CD4-positive, CD25-positive, alpha-beta regulatory T cell (primary cell): Measurements from ENCODE around the gene RASGRP3. TPM values are rescaled to one million over a fixed set of nuclear protein-coding genes. Genes with fewer than 3 reads are reported as not detected.
A peak's percentile ranks its signal among the peaks of the same experiment; 100 is the strongest.

ENCODE experiments used
- ATAC-seq, 2 donors: fragments of 150-1000 bp; cut with Tn5 transposase; one replicate each; pipeline ENCODE4 v1.10.0; 2021; ENCODE audit warnings: low read depth in 2 of 2, moderate number of reproducible peaks in 2 of 2, moderate library complexity in 1 of 2
- DNase-seq, 3 donors: peaks; one replicate each; pipeline versions ENCODE4 v3.0.0 to v3.0.0-alpha.2; 2012 to 2022; ENCODE audit warnings: mixed read lengths in 1 of 3
- H3K27ac ChIP-seq: one replicate; pipeline ENCODE4 v1.7.0; 2013; ENCODE audit warnings: mild to moderate bottlenecking, low read length; ENCODE audit not compliant: insufficient read depth, poor library complexity, severe bottlenecking
- H3K27me3 ChIP-seq: one replicate; pipeline ENCODE4 v1.7.0; 2013; ENCODE audit warnings: low read length; ENCODE audit not compliant: control insufficient read depth, insufficient read depth
- H3K36me3 ChIP-seq: one replicate; pipeline ENCODE4 v1.7.0; 2013; ENCODE audit warnings: mild to moderate bottlenecking, low read length, moderate library complexity; ENCODE audit not compliant: control insufficient read depth, insufficient read depth
- H3K4me1 ChIP-seq: 2 replicates; pipeline ENCODE4 v1.7.0; 2013; ENCODE audit warnings: mild to moderate bottlenecking, low read length; ENCODE audit not compliant: insufficient read depth, control insufficient read depth, poor library complexity, severe bottlenecking
- H3K4me3 ChIP-seq: one replicate; pipeline ENCODE4 v1.7.0; 2013; ENCODE audit warnings: low read depth, mild to moderate bottlenecking, low read length, moderate library complexity
- H3K9me3 ChIP-seq, 2 experiments: 1 replicate in 1 of 2; 2 replicates in 1 of 2; pipeline ENCODE4 v1.7.0; 2013; ENCODE audit warnings: low read length in 2 of 2, mild to moderate bottlenecking in 1 of 2, moderate library complexity in 1 of 2; ENCODE audit not compliant: control insufficient read depth in 2 of 2
- H3K27ac Mint-ChIP-seq, 3 donors: one replicate each; pipeline ENCODE4 v1.8.0; 2020 to 2022; ENCODE audit warnings: mild to moderate bottlenecking in 3 of 3, mixed read lengths in 3 of 3, moderate library complexity in 2 of 3
- H3K27me3 Mint-ChIP-seq: one replicate; pipeline ENCODE4 v1.8.0; 2022; ENCODE audit warnings: mild to moderate bottlenecking, mixed read lengths
- H3K36me3 Mint-ChIP-seq: one replicate; pipeline ENCODE4 v1.8.0; 2020; ENCODE audit warnings: mixed read lengths
- H3K4me1 Mint-ChIP-seq, 4 donors: one replicate each; pipeline ENCODE4 v1.8.0; 2020 to 2022; ENCODE audit warnings: mixed read lengths in 4 of 4, mild to moderate bottlenecking in 1 of 4
- H3K4me3 Mint-ChIP-seq, 4 donors: one replicate each; pipeline ENCODE4 v1.8.0; 2020 to 2022; ENCODE audit warnings: mild to moderate bottlenecking in 4 of 4, mixed read lengths in 4 of 4, moderate library complexity in 3 of 4
- H3K9me3 Mint-ChIP-seq, 7 donors: one replicate each; pipeline ENCODE4 v1.8.0; 2020 to 2022; ENCODE audit warnings: mixed read lengths in 7 of 7, mild to moderate bottlenecking in 3 of 7, moderate library complexity in 2 of 7
- polyA plus RNA-seq, 4 donors: library from polyadenylated mRNA; unstranded; fragments of 300-500 nt; fragmentation: Illumina TruSeq; gene quantifications; one replicate each; pipeline ENCODE4 v1.2.3, GENCODE V29; 2021
- total RNA-seq: library from RNA; stranded (reverse); gene quantifications from one replicate; pipeline ENCODE4 v1.2.3, GENCODE V29; 2022

RASGRP3 gene
- total and polyA plus RNA-seq, 5 donors from 2014 or later: 2.8 to 9.1 (median 4.8) TPM

DNA sequence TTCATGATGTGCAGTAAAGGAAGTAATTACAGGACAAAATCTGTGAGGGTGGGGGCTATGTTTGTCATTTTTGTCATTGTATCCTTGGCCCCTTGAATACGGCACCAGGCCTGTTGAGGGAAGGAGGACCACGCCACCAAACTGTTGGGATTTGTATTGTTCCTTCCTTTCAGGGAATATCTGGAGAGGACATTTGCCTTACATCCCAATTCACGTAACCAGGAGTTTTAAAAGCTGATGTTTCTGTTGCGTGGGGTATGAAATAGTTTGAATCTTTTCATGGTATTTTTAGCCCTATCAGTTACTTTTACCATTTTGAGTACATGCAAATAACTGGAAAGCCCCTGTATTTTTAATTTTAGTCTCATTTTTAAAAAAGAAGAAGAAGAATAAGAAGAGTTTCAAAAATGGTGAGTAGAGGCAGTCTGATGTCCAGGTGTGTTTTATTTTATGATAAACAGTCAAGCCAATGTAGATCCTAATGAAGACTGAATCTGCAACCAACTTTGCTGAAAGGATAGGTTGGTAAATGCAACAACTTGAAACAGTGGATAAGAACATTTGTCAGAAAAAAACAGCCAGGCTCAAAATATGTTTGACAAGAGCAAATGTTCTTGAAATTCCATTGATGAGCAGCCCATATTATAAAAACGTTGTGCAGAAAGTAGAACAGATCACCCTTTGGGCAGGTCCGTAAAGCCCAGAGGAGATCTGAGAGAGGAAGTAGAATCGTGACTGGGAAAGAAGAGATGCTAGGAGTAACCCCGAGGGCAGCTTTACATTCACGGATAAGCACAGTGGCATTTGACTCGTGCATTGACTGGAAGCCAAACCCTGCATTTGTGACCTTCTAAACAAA, 54.5 kb downstream of the RASGRP3 start:
- Mint-ChIP-seq H3K4me1 (peaks cover 0 to 7% (median 4%) of the 10 kb centered on the region in 4 donors), H3K27ac (peak overlapping the region in 1 of 3 donors; percentile 61), H3K27me3 (no peaks in the 10 kb centered on the region), H3K4me3 (no peak overlapping the region), H3K36me3 (peaks cover 23% of the 10 kb centered on the region), H3K9me3 (no peaks in the 10 kb centered on the region)
- H3K4me3 ChIP-seq: no peak overlapping the region
- no peaks in the 10 kb centered on the region for H3K9me3 ChIP-seq
- no peaks in the 10 kb centered on the region for H3K4me1 ChIP-seq
- DNase-seq: no peak
- no peak overlapping the region for H3K27ac ChIP-seq
- no peaks in the 10 kb centered on the region for H3K36me3 ChIP-seq
- ATAC-seq: no peak
- no peaks in the 10 kb centered on the region for H3K27me3 ChIP-seq

- Mint-ChIP-seq H3K27ac (no peak overlapping the region), H3K36me3 (peaks cover 23% of the 10 kb centered on the region), H3K9me3 (no peaks in the 10 kb centered on the region), H3K27me3 (no peaks in the 10 kb centered on the region), H3K4me3 (no peak overlapping the region), H3K4me1 (peaks cover 0 to 1% (median under 1%) of the 10 kb centered on the region in 4 donors)
- no peak for ATAC-seq
- no peaks in the 10 kb centered on the region for H3K27me3 ChIP-seq
- no peaks in the 10 kb centered on the region for H3K4me1 ChIP-seq
- no peak overlapping the region for H3K4me3 ChIP-seq
- no peak for DNase-seq
- no peaks in the 10 kb centered on the region for H3K36me3 ChIP-seq
- H3K27ac ChIP-seq: no peak overlapping the region
- H3K9me3 ChIP-seq: no peaks in the 10 kb centered on the region
Measured at GRCh38 chr2:33531549-33532059, 55.2 kb downstream of the RASGRP3 start.

DNA sequence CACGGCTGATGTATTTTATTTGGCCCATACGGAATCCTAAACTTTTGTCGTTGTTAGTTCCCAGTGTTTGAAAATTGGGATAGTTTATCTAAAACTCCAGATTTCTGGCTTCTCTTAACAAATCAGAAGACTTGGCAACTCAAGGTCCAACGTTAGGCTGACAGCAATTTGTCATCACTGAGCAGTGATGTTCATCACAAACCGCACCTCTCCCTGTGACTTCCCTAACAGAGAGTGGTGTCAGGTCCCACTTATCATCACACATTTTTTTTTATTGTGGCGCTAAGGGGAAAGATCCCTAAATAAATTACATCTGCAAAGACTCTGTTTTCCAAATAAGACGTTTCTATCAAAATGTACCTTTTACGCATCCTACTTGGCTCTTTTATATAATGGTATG, 55.7 kb downstream of the RASGRP3 start:
- DNase-seq (no peak), ATAC-seq (no peak)
- no peaks in the 10 kb centered on the region for H3K27me3 Mint-ChIP-seq
- H3K4me3 Mint-ChIP-seq: no peak overlapping the region
- peaks cover 25% of the 10 kb centered on the region for H3K36me3 Mint-ChIP-seq
- Histone ChIP-seq H3K4me1 (no peaks in the 10 kb centered on the region), H3K4me3 (no peak overlapping the region), H3K27ac (no peak overlapping the region), H3K36me3 (no peaks in the 10 kb centered on the region), H3K9me3 (no peaks in the 10 kb centered on the region), H3K27me3 (no peaks in the 10 kb centered on the region)
- H3K9me3 Mint-ChIP-seq: no peaks in the 10 kb centered on the region
- no peak overlapping the region for H3K27ac Mint-ChIP-seq
- H3K4me1 Mint-ChIP-seq: no peaks in the 10 kb centered on the region

DNA sequence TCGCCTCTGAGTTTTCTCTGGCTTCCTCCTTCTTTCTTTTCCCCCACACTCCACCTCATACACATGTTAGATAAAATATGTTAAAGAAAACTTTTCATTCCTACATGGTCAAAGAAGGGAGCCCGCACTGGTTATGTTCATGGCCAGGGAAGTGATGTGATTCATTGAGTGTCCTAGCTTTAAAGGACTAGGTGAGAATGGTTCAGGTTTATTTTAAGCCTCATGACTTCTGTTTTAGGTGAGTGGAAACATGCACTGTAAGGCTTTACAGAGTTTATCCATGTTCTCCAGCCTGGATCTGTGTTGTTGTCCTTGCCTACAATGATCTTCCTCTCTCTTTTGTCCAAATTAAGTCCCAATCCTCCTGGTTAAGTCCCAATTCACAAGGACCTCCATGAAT, 56.5 kb downstream of the RASGRP3 start:
- Mint-ChIP-seq H3K27me3 (no peaks in the 10 kb centered on the region), H3K4me1 (no peaks in the 10 kb centered on the region), H3K4me3 (no peak overlapping the region), H3K36me3 (peaks cover 16% of the 10 kb centered on the region), H3K9me3 (no peaks in the 10 kb centered on the region), H3K27ac (no peak overlapping the region)
- no peak overlapping the region for H3K4me3 ChIP-seq
- ATAC-seq: no peak
- no peak for DNase-seq
- no peaks in the 10 kb centered on the region for H3K4me1 ChIP-seq
- no peaks in the 10 kb centered on the region for H3K9me3 ChIP-seq
- H3K36me3 ChIP-seq: no peaks in the 10 kb centered on the region
- no peak overlapping the region for H3K27ac ChIP-seq
- H3K27me3 ChIP-seq: no peaks in the 10 kb centered on the region

GRCh38 chr2:33535421-33535820, 59.0 kb downstream of the RASGRP3 start:
- Mint-ChIP-seq H3K27me3 (no peaks in the 10 kb centered on the region), H3K27ac (no peak overlapping the region), H3K4me3 (no peak overlapping the region), H3K36me3 (peaks cover 14% of the 10 kb centered on the region), H3K9me3 (no peaks in the 10 kb centered on the region), H3K4me1 (no peaks in the 10 kb centered on the region)
- no peaks in the 10 kb centered on the region for H3K4me1 ChIP-seq
- H3K27ac ChIP-seq: no peak overlapping the region
- H3K27me3 ChIP-seq: no peaks in the 10 kb centered on the region
- ATAC-seq (no peak), DNase-seq (no peak)
- H3K9me3 ChIP-seq: no peaks in the 10 kb centered on the region
- H3K4me3 ChIP-seq: no peak overlapping the region
- H3K36me3 ChIP-seq: no peaks in the 10 kb centered on the region

- Mint-ChIP-seq H3K4me3 (no peak overlapping the region), H3K9me3 (no peaks in the 10 kb centered on the region), H3K36me3 (peaks cover 17% of the 10 kb centered on the region), H3K4me1 (no peaks in the 10 kb centered on the region), H3K27me3 (no peaks in the 10 kb centered on the region), H3K27ac (no peak overlapping the region)
- no peak for ATAC-seq
- H3K4me1 ChIP-seq: no peaks in the 10 kb centered on the region
- H3K27me3 ChIP-seq: no peaks in the 10 kb centered on the region
- no peak overlapping the region for H3K4me3 ChIP-seq
- no peaks in the 10 kb centered on the region for H3K9me3 ChIP-seq
- DNase-seq: no peak
- H3K27ac ChIP-seq: no peak overlapping the region
- no peaks in the 10 kb centered on the region for H3K36me3 ChIP-seq
Measured at GRCh38 chr2:33541243-33541642, 64.8 kb downstream of the RASGRP3 start.

DNA sequence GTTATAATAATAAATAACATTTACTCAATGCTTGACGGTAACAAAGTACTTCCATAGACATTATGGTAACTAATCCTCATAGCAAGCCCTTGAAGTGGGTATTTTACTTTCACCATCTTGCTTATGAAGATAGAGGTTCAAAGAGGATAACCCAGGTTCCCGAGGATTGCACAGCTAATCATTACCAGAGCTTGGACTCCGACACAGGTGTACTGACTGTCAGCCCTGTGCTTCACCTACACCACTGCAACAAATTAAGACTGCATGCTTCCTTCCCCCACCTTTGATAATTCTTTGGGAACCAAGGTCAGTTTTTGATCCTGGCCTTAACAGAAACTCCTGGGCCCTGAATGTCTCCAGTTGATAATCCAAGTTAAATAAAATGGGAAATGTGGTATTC, 73.8 kb downstream of the RASGRP3 start:
- H3K36me3 Mint-ChIP-seq: peaks cover 19% of the 10 kb centered on the region

More for the DNA sequence above, 73.8 kb downstream of the RASGRP3 start:
- H3K9me3 Mint-ChIP-seq: peaks cover 0 to 3% (median 0%) of the 10 kb centered on the region in 7 donors
- no peaks in the 10 kb centered on the region for H3K27me3 ChIP-seq
- no peaks in the 10 kb centered on the region for H3K4me1 Mint-ChIP-seq
- DNase-seq (no peak), ATAC-seq (no peak)
- H3K36me3 ChIP-seq: no peaks in the 10 kb centered on the region
- no peak overlapping the region for H3K4me3 Mint-ChIP-seq
- H3K27ac Mint-ChIP-seq: no peak overlapping the region
- H3K4me3 ChIP-seq: no peak overlapping the region
- no peaks in the 10 kb centered on the region for H3K4me1 ChIP-seq
- no peaks in the 10 kb centered on the region for H3K27me3 Mint-ChIP-seq
- no peak overlapping the region for H3K27ac ChIP-seq
- no peaks in the 10 kb centered on the region for H3K9me3 ChIP-seq
